Activated naive CD4-positive, alpha-beta T cell treated with anti-CD3 and anti-CD28 coated beads, Interleukin-2, amount 50 U/mL, for 16 hours (primary cell): ENCODE measurements around the gene TNIK.
"Not testable (repeated sequence)": the region's sequence is repeated elsewhere in the genome, so short reads cannot be mapped to it uniquely, and the experiment has no call there.

Experiments
- DNase-seq: peaks from one replicate; pipeline ENCODE4 v3.0.0-alpha.2; 2020

Gene TNIK

DNA sequence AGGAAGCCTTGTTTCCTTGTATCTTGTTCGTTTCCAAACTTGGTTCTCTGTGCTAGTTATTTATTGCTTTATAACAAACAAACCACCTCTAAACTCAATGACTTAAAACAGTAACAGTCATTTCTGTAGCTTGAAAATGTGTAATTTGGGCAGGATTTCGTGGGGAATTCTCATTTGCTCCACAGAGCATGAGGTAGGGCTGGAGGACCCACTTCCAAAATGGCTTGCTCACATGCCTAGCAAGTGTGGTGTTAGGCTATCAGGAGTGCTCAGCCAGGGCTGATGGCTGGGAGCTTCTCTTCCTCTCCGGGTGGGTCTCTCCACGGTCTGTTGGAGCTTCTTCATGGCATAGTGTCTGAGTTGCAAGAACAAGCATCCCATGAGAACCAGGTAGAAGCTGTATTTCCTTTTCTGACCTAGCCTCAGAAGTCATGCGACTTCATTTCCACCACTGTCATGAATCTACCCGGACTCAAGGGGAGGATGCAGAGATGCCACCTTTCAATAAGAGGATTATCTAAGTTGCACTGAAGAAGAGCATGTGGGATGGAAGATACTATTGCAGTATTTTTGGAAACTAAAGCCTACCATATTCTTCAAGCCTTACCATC, 8.2 kb upstream of the TNIK start:
- no peak for DNase-seq

- DNase-seq: no peak
Measured at GRCh38 chr3:171465763-171466162, 5.6 kb upstream of the TNIK start.

GRCh38 chr3:171464462-171464861, 4.3 kb upstream of the TNIK start:
- DNase-seq: no peak

DNA sequence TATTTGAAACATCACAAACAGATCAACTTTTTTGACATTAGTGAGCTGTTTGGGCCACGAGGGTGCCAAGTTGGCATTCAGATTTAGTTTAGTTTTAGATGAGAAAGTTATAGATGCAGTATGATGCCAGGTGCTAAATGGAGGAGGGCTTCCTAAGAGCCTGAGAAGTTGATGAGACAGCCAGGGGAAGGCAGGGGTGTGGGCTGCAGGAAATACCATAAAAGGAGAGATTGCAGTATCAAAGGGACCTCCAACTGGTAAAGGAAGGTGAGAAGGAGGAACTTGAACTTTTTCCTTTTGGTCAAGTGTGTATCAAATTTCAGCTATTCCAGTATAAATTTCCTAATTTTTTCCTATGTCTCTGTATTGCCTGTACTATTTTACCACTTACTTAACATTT, 2.0 kb upstream of the TNIK start:
- DNase-seq: no peak

GRCh38 chr3:171461525-171461917, 1.3 kb upstream of the TNIK start:
- DNase-seq: no peak

DNA sequence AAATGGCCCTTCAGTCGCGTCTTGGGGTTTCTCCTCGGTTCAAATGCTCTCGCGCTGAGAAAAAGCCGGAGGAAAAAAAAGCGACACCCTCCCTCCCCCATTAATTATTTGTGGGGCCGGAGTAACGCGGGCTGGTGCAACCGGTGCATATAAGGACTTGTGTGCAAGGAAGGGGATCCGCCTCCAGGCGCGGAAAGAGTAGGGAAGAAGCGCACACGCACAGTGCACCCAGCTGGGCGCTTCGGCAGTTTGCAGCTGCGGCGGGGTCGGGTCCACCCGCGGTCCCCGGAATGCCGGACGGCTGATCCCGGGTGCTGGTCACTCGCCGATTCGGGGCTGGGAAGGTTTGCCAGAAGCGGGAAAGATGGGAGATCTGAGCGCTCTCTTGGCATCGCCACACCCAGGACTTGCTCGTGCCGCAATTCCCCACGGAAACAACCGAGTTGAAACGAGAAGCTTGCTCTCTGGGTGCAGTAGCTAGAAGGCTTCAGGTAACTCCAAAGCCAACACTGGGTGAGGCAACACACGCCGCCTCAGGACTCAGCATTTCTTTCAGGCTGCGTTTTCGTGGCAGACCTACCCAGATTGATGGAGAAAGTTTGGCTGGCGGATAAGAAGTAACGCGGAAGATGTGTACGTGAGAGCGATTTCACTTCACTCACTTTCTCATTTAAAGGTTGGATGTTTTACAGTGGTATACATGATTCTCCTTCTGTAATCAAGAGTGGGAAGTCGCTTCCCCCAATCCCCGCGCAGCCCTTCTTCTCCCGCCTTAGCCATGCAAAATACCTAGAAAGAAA, 720 bp upstream of the TNIK start:
- peak; percentile 42 for DNase-seq

DNA sequence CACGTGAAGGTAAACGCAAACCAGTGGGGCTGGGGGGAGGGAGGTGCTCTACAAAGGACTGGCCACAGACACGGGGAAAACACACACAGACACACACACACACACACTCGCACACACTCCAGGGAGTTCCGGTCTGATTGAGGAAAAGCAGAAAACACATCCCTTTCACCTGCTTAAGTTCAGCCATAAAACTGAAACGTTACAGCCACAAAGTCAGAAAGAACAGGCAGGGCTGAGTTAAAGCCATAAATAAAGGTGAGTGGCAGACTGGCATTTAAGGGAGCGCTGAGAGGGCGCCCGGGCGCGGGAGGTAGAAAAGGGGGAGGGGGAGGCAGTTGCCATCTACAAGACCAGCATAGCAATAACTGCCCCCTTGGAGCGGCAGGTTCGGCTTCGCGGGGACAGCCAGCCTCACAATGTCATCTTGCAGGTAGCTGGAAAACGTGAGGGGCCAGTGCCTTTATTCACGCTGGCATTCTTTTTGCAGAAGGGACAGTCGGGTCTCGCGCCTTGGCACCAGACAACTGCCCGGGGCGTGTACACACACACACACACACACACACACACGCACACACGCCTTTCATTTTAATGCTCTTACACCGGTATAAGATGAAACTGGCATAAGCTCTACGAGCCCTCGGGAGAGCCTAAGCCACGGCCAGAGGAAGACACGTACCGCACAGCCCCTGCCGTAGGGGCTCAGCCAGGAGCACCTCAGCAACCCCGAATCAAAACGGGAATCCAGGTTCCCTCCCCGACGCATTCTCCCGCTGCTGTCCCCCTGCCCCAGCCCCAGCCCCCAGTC, 866 bp downstream of the TNIK start:
- DNase-seq: peak; percentile 46

DNA sequence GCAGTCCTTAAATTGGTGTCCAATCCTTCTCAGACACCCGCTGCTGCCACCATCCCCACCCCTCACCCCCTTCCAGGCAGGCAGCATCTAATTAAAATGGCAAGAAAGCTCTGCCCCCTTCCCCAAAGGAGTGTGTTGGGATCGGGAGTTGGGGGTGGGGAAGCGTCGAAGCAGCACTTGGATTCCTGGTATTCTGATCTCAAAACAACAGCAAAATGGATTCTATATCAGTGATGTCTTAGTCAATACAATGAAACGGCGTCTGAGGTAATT, 1.4 kb downstream of the TNIK start:
- no peak for DNase-seq

GRCh38 chr3:171458071-171458863, 1.9 kb downstream of the TNIK start:
- DNase-seq: peak; percentile 20

- DNase-seq: no peak
Measured at GRCh38 chr3:171457607-171458061, 2.6 kb downstream of the TNIK start.

- DNase-seq: no peak
Measured at GRCh38 chr3:171456765-171457606, 3.2 kb downstream of the TNIK start.

GRCh38 chr3:171455603-171456550, 4.3 kb downstream of the TNIK start:
- no peak for DNase-seq

DNA sequence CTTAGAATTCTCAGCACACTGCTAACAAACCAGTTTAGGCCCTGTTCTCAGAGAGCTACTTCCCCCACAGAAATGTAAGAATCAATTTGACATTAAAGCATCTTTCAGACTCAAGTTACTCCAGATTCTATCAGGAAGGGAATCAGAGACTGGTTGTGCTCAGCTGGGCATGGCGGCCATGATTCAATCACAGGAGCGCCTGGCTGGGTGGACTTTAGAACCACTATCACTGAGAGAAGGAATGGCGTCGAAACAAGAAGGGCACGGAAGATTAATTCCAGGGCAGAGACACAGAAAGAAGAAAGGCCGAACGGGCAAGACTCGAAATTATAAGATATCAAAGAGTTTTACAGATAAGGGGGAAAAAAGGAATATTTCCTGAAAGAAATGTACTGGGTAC, 6.2 kb downstream of the TNIK start:
- DNase-seq: no peak

GRCh38 chr3:171453180-171453886, 6.9 kb downstream of the TNIK start:
- DNase-seq: no peak

DNA sequence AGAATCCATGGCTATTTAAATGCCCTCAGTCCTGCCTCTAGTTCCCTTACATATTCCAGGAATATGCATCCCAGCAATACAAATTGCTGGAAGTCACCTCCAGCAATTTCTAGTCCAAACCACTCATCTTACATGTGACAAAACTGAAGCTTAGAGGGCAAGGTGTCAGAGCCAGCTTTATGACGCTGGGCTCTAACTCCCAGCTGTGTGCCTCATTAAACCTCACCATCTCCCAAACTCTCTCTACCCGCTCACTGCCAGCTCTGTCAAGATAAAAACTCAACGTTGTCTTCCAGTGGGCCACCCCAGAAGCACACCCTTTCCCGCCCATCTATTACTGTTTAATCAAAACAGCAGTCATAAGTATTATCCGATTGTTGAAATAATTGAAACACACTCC, 7.9 kb downstream of the TNIK start:
- DNase-seq: no peak

DNA sequence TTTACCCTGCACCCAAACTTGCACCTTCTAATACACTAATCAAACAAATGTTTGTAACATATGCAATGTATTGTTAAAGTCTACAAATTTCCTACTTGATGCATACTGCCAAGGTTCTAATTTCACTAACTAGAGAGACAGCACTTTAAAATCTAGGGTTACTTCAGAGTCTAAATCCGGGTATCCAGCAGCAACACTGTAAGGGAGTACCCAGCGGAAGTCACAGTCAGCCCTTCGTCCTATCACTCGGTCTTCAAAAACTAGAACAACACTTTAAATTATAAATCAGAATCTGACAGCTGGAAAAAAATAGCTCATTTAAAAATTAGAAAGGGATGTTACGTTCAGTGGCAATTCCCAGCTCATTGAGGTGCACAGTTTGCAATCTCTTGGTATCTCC, 8.3 kb downstream of the TNIK start:
- DNase-seq: no peak

- not testable (repeated sequence) for DNase-seq
Measured at GRCh38 chr3:171447579-171447891, 12.7 kb downstream of the TNIK start.

DNA sequence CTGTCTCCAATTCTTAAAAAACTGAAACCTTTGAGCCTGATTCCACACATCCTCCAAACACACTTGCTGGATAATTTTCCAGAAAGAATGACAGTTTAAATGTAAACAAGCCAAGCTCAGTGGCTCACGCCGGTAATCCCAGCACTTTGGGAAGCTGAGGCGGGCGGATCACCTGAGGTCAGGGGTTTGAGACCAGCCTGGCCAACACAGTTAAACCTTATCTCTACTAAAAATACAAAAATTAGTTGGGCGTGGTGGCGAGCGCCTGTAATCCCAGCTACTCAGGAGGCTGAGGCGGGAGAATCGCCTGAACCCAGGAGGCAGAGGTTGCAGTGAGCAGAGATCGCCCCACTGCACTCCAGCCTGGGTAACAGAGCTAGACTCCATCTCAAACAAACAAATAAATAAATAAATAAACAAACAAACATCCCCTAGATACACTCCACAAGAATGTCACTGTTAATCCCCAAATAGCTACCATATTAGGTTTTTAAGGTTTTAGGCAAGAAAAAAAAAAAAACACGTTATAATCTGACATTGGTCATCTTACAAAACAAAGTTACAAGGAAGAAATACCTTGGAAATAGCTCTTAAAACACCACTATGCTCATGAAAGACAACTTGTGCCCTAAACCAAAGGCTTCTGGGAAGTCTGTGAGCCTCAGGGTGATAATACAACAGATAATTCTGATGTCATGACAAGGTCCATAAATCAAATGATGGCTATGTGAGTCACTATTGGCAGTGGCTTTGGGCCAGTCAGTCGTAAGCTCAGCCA, 13.2 kb downstream of the TNIK start:
- no peak for DNase-seq

DNA sequence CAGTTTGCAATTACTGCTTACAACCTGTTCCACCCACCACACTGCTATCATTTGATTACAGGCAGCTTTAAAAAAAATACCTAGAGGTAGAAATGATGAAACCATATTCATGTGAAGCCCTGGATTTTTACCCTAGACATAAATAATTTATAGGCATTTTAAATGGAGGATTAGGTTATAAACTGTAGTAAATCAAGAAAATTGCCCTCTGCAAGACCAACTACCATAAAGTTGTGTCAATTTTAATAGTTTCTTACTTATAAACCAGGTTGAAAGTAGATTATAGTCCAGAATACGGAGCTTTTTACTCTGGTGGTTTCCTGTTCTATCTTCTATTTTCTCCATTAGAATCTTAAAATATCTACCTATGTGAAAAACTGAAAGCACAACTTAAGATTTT, 13.9 kb downstream of the TNIK start:
- DNase-seq: no peak
